AML-193 (cell line): ENCODE data around the gene SLC38A2.
"Not testable (repeated sequence)": the region's sequence is repeated elsewhere in the genome, so short reads cannot be mapped to it uniquely, and the experiment has no call there.

Source experiments
- DNase-seq, 2 experiments: peaks; one replicate each; lab custom pipeline; 2025; lab: John Stamatoyannopoulos, UW

The SLC38A2 gene

GRCh38 chr12:46372544-46373300, at the start of gene SLC38A2:
SLC38A2 (minus strand) TSS chr12:46372773; CDS start chr12:46371293, 1,480 bp downstream.
- peak; percentile 80 to 85 for DNase-seq

- DNase-seq: no peak
Measured at GRCh38 chr12:46419675-46420074, 47.1 kb upstream of the SLC38A2 start.

- DNase-seq: no peak
Measured at GRCh38 chr12:46415552-46415951, 43.0 kb upstream of the SLC38A2 start.

GRCh38 chr12:46414591-46415268, 42.2 kb upstream of the SLC38A2 start:
- no peak for DNase-seq

GRCh38 chr12:46413368-46413767, 40.8 kb upstream of the SLC38A2 start:
- DNase-seq: no peak

GRCh38 chr12:46412857-46413256, 40.3 kb upstream of the SLC38A2 start:
- no peak for DNase-seq

- DNase-seq: no peak
Measured at GRCh38 chr12:46410495-46410894, 37.9 kb upstream of the SLC38A2 start.

- DNase-seq: no peak
Measured at GRCh38 chr12:46409974-46410373, 37.4 kb upstream of the SLC38A2 start.

GRCh38 chr12:46409342-46409741, 36.8 kb upstream of the SLC38A2 start:
- no peak for DNase-seq

GRCh38 chr12:46408441-46408840, 35.9 kb upstream of the SLC38A2 start:
- no peak for DNase-seq

GRCh38 chr12:46407361-46407760, 34.8 kb upstream of the SLC38A2 start:
- DNase-seq: no peak

- DNase-seq: no peak
Measured at GRCh38 chr12:46406352-46407027, 33.9 kb upstream of the SLC38A2 start.

GRCh38 chr12:46404733-46405132, 32.2 kb upstream of the SLC38A2 start:
- DNase-seq: no peak

GRCh38 chr12:46404225-46404631, 31.7 kb upstream of the SLC38A2 start:
- no peak for DNase-seq

- DNase-seq: no peak
Measured at GRCh38 chr12:46403719-46404070, 31.1 kb upstream of the SLC38A2 start.

- no peak for DNase-seq
Measured at GRCh38 chr12:46402941-46403718, 30.6 kb upstream of the SLC38A2 start.

GRCh38 chr12:46402451-46402850, 29.9 kb upstream of the SLC38A2 start:
- no peak for DNase-seq

GRCh38 chr12:46401662-46402061, 29.1 kb upstream of the SLC38A2 start:
- no peak for DNase-seq

- DNase-seq: no peak
Measured at GRCh38 chr12:46400406-46400805, 27.8 kb upstream of the SLC38A2 start.

GRCh38 chr12:46399461-46400248, 27.1 kb upstream of the SLC38A2 start:
- not testable (repeated sequence) for DNase-seq

GRCh38 chr12:46396826-46397225, 24.3 kb upstream of the SLC38A2 start:
- no peak for DNase-seq
